ENCODE measurements around the gene TBATA. TPM values are rescaled to one million over a fixed set of nuclear protein-coding genes. Genes with fewer than 3 reads are reported as not detected.

The TBATA gene
- total and polyA plus RNA-seq, 2 donors from 2014 or later, result 1.9 TPM; not detected in 1

DNA sequence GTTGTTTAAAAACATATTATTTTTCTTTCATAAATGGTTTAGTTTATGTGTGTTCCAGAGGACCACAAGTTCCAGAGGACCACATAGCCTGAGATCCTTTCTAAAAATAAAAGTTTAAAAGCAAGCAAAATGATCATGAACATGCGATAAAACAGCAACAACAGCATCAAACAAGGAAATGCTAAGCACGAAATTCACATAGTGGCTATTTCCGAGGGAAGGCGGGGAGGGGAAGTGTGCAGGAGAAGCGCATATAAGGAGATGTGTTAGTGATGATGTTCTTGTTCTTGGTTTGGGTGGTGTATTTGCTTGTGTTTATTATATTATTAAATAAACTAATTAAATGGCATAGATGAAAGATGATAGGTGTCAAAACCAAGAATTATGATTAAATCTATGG, 1.2 kb downstream of the TBATA start:
- Histone ChIP-seq H3K4me1 (ENCODE audit: control insufficient read depth in 2 of 3, insufficient read depth in 2 of 3, low read depth in 1 of 3, low read length in 3 of 3) (peaks cover 0 to 3% (median 0%) of the 10 kb centered on the region in 3 donors), H3K36me3 (ENCODE audit: control insufficient read depth in 2 of 3, insufficient read depth in 3 of 3, low read length in 3 of 3) (no peaks in the 10 kb centered on the region), H3K27ac (ENCODE audit: low read depth in 2 of 2, low read length in 2 of 2) (no peak overlapping the region), H3K9me3 (ENCODE audit: control insufficient read depth in 2 of 3, insufficient read depth in 1 of 3, low read length in 3 of 3) (peaks cover 0 to 6% (median 0%) of the 10 kb centered on the region in 3 donors), H3K9ac (ENCODE audit: low read length in 3 of 3) (no peak overlapping the region), H3K4me3 (ENCODE audit: low read length in 3 of 3) (no peak overlapping the region), H3K27me3 (ENCODE audit: control insufficient read depth, insufficient read depth, low read length) (no peaks in the 10 kb centered on the region)
- TF ChIP-seq, protein P1, sequence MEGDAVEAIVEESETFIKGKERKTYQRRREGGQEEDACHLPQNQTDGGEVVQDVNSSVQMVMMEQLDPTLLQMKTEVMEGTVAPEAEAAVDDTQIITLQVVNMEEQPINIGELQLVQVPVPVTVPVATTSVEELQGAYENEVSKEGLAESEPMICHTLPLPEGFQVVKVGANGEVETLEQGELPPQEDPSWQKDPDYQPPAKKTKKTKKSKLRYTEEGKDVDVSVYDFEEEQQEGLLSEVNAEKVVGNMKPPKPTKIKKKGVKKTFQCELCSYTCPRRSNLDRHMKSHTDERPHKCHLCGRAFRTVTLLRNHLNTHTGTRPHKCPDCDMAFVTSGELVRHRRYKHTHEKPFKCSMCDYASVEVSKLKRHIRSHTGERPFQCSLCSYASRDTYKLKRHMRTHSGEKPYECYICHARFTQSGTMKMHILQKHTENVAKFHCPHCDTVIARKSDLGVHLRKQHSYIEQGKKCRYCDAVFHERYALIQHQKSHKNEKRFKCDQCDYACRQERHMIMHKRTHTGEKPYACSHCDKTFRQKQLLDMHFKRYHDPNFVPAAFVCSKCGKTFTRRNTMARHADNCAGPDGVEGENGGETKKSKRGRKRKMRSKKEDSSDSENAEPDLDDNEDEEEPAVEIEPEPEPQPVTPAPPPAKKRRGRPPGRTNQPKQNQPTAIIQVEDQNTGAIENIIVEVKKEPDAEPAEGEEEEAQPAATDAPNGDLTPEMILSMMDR (IDR thresholded peaks at IDR 0.05; ENCODE audit: borderline replicate concordance, extremely low read depth, insufficient read depth), result no peak
- no peak for DNase-seq
- intact Hi-C loops (cut with DNase I), result no loop called here
- FAIRE-seq, result no peak

DNA sequence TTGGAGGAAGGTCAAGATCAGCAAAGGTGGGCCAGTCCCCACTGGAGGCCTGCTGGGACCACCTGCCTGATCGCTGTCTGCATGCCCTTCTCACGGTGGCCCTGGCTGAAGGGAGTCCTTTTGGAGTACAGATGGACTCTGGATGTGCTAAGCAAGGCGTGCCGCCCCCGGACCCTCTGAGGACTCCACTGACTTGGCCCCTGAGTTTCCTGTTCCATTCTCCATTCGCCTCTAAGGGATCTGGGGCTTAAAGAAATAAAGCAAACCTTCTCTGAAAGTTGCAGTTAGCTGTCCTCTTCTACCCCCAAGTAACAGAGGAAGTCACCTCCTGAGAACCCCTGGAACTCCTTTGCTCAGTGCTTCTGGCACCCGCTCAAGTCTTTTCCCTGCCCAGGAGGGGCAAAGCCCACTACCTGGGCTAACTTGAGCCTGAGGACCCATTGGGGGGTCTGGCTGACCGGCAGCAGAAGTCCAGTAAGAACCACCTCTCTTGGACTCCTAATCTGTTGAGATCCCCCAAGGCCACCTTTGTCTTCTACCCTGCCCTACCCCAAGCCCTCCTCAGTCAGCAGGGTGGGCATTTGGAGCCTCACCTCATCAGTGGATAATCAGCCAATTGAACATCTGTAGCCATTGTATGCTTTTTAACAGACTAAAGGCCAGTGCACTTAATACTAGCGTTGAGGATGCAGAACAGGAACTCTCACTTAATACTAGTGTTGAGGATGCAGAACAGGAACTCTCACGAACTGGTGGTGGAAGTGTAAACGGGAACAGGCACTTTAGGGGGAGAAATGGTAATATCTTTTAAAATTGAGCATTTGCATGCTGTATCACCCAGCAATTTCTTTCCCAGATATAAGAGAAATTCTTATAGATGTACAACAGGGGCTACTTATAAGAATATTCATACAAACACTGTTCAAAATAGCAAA, 2.2 kb downstream of the TBATA start:
- DNase-seq, result no peak
- TF ChIP-seq, protein P1 (IDR thresholded peaks at IDR 0.05; ENCODE audit: borderline replicate concordance, extremely low read depth, insufficient read depth), result no peak
- Histone ChIP-seq H3K4me3 (ENCODE audit: low read length in 3 of 3) (no peak overlapping the region), H3K9me3 (ENCODE audit: control insufficient read depth in 2 of 3, insufficient read depth in 1 of 3, low read length in 3 of 3) (peaks cover 0 to 4% (median 0%) of the 10 kb centered on the region in 3 donors), H3K9ac (ENCODE audit: low read length in 3 of 3) (no peak overlapping the region), H3K27ac (ENCODE audit: low read depth in 2 of 2, low read length in 2 of 2) (no peak overlapping the region), H3K27me3 (ENCODE audit: control insufficient read depth, insufficient read depth, low read length) (no peaks in the 10 kb centered on the region), H3K36me3 (ENCODE audit: control insufficient read depth in 2 of 3, insufficient read depth in 3 of 3, low read length in 3 of 3) (no peaks in the 10 kb centered on the region), H3K4me1 (ENCODE audit: control insufficient read depth in 2 of 3, insufficient read depth in 2 of 3, low read depth in 1 of 3, low read length in 3 of 3) (peaks cover 0 to 3% (median 0%) of the 10 kb centered on the region in 3 donors)
- intact Hi-C loops (cut with DNase I), result no loop called here
- no peak for FAIRE-seq

DNA sequence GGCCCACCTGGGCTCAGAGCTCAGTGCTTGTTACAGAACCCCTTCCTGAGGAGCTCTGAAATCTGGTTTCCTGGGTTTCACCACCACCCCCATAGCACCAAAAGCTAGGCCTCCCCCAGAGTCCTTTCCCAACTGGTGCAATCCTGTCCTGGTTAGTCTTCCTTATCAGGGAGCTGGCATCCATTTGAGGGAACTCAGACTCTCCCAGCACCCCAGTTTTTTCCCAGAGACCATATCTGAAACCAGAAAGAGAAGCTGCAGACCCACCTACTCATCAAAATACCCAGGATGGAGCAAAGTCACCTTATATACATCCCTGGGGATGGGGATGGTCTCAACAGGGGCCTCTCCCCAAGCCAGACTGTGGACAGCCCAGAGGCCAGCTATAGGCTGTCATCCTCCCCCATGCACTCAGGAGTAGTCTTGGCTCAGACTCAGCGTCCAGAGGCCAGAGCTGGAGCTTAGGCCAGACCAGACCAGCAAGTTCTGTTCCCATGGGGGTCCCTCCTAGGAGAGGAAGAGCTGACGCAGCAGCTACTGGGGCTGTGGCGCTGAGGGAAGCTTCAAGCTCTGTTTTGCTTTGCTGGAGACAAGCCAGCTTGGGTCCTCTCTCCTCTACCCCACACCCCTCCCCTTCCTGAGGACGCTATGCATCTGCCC, 3.0 kb downstream of the TBATA start:
- Histone ChIP-seq H3K4me1 (ENCODE audit: control insufficient read depth in 2 of 3, insufficient read depth in 2 of 3, low read depth in 1 of 3, low read length in 3 of 3) (peaks cover 0 to 3% (median 0%) of the 10 kb centered on the region in 3 donors), H3K27ac (ENCODE audit: low read depth in 2 of 2, low read length in 2 of 2) (no peak overlapping the region), H3K4me3 (ENCODE audit: low read length in 3 of 3) (no peak overlapping the region), H3K9ac (ENCODE audit: low read length in 3 of 3) (no peak overlapping the region), H3K27me3 (ENCODE audit: control insufficient read depth, insufficient read depth, low read length) (no peaks in the 10 kb centered on the region), H3K9me3 (ENCODE audit: control insufficient read depth in 2 of 3, insufficient read depth in 1 of 3, low read length in 3 of 3) (no peaks in the 10 kb centered on the region), H3K36me3 (ENCODE audit: control insufficient read depth in 2 of 3, insufficient read depth in 3 of 3, low read length in 3 of 3) (no peaks in the 10 kb centered on the region)
- intact Hi-C loops (cut with DNase I), result no loop called here
- DNase-seq (peak in 1 of 5 donors; percentile 47), FAIRE-seq (no peak)
- TF ChIP-seq, protein P1 (IDR thresholded peaks at IDR 0.05; ENCODE audit: borderline replicate concordance, extremely low read depth, insufficient read depth), result no peak

Data from kidney (tissue), 14 donors.